ENCODE results near the gene GH2.

GH2 gene

DNA sequence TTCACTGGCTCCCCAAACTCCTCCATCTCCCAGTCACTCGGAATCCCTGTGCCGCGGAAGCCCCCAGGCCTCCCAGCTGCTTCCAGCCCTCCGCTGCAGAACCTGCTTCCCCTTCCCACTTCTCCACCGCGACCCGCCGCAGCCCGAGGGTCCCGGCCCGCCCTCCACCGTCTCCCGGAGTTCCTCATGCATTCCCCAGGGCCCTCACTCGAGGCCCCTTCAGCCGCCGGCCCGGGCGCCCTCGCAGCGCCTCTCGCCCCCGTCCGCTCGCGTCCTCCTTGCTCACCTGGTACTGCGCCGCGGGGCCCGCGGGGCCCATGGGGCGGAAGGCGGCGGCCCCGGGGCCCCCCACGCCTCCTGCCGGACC, 39.6 kb downstream of the GH2 start:
- peak in 6 of 56 donors; percentile 45 to 63 (median 53) for DNase-seq

DNA sequence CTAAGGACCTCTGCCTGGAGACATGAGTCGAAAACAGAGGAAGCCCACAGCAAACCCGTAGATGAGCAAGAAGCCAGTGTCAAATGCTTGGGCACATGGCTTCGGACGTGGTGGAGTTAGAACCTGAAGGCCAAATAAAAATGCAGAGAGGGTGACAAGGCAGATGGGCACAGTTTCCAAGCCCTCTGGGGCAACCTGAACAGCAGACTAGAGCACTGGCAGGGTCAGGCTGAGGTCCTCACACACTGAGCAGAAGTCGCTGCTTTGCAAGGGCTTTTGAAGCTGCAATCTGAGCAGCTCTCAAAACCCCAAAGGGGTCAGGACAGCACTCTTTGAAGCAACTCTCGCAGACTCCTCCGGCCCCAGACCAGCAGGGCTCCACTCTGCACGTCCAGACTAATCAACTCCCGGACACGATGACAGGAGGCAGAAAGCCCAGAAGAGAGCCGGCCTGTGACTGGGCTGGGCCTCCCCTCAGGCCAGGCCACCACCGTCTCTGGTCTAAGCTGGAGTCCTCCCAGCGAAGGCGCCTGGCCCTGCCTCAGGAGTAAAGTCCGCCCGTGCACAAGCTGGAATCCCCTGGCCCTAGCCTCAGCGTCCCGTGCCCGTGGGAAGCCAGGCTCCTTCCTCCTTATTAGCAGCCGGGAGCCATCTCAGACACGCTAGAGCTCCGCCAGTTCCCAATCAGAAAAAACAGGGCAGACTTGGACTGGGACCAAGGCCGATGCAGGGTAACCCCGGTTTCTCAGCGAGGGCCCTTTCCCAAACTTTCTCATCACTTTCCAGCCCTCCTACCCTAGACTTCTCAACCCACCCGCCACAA, 40.2 kb downstream of the GH2 start:
- DNase-seq: peak in 38 of 56 donors; percentile 15 to 72 (median 46)

DNA sequence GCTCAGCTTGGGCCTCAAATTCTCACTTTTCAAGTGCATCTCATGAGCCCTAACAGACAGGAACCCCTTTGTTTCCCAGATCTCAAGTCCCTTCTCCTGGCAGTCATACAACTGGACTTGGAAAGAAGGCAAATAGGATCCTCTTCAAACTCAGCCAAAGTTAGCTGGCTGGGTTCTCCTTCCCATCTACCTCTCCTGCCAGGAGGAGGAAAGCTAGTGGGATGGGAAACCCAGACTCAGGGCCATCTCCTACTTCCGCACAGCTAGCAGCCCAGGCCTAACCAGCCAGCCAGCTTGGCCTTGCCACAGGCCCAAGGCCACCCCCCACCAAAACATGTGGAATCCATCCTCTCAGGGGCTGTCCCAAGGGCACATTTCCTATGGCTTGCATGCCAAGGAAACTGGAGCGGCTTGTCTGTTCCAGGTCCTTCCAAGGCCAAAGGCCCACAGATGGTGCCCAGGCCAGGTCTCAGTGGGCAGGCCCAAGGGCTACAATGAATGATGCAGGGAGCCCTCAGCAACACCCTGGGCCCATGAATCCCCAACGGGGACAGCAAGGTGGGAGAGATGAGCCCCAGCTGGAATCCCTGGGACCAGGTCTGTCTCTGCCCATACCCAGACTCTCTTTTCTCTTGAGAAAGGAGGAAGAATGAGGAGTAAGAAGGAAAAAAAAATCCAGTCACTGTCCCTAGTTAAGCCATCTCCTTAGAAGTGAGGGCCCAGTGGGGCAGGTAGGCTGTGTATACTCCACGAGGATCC, 41.0 kb downstream of the GH2 start:
- DNase-seq: peak in 7 of 56 donors; percentile 15 to 33 (median 24)

DNA sequence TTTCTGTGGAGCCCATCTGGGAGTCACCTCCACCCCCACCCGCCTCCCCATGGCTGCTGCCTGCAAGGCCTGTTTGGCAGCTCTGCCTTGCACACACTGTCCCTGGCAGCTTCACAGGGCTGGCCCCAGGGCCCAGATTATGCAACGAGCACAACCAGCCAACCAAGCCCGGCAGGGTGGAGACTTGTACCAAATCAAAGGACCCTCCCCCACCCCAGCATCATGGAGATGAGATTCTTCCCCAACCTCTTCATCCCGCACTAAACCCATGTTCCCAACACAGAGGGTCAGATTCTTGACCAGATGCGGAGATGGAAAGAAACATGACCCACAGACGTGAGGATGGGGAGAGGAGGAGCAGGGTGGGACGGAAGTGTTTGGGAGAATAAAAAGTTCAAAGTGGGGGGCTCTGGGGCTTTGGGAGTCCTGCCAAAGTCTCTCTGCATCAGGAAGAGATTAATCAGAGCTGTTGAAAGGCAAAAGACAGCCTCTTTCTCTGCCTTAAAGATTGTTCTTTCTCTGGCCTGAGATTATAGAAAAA, 43.0 kb downstream of the GH2 start:
- peak in 54 of 56 donors; percentile 47 to 95 (median 82) for DNase-seq

DNA sequence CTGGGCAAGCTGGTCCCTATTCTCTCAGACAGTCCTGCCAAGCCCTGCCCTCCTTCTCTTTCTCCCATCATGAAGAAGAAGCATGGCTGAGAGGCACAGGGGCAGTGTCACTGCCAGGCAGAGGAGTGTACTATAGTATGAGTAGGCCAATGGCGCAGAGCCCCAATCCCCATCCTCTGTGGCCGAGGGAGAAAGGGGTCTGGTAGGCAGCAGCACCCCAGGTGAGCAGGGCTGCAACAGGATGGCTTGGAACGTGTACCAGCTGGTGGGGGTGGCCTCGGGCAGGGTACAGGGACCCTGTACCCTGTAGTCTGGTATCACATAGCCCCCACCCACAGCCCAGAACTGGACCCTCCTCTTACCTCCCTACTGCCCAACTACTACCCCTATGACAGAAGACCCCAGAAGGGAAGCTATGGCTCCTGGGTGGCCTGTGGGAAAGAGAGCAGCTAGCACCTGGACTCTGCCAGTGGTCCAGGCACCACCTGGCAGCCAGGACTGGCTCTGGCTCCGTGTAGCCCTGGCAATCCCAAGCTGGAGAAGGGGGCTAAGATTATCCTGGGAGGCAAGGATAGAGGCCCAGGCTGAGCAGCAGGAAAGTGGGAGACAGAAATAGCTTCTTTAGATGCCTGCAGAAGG, 43.7 kb downstream of the GH2 start:
- peak in 1 of 56 donors; percentile 19 for DNase-seq

DNA sequence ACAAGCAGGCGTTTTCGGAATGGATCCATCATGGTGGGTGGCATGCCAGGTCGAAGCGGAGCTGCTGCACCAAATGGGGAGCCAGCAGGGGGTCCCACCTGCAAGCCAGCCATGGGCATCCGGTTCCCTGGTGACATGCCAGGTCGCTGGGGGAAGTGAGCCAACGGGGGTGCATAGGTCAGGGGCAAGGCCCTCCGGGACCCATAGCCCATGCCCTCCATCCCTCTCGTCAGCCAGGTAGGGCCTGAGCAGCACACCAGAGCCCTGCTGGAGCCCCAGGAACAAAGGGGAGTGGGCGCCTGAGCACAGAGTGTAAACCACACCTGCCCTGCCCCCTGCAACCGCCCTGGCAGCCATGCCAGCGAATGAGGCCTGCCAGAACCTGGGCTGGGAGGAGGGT, 44.3 kb downstream of the GH2 start:
- DNase-seq: no peak

DNA sequence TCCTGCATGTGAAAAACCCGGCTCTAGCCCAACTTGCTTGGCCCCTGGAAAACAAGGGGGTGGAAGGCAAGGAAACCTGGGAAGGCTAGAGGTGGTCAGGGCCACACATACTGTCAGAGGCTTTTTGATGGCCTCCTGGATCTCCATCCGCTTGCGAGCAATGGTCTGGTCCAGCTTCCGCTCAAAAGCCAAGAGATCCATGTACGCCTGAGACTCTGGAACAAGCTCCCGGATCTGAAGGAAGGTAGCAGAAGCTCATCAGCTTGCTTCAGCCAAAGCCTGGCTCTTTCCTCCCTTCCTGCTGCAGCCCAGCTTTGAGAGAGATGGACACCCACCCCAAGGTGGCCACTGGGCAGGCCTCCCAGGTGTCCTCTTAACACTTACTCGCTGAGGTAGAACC, 44.9 kb downstream of the GH2 start:
- no peak for DNase-seq

DNA sequence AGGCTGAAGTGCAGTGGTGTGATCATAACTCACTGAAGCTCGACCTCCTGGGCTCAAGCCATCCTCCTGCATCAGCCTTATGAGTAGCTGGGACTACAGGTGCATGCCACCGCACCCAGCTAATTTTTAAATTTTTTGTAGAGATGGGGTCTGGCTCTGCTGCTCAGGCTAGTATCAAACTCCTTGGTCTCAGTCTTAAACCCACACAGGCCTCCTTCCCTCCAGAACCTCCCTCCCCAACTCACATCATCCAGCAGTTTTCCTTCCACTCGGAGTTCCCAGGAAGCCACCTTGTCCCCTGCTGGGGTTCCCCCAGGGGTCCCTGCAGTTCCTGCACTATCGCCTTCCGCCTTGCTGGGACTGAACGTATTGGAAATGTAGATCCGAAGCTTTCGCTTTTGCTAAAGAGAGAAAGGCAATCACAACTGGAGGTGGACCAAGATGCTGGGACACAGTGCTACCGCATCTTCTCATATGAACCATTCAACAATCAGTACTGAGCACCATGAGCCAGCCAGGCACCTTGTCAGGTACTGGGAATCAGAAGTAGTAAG, 46.5 kb downstream of the GH2 start:
- DNase-seq: no peak

DNA sequence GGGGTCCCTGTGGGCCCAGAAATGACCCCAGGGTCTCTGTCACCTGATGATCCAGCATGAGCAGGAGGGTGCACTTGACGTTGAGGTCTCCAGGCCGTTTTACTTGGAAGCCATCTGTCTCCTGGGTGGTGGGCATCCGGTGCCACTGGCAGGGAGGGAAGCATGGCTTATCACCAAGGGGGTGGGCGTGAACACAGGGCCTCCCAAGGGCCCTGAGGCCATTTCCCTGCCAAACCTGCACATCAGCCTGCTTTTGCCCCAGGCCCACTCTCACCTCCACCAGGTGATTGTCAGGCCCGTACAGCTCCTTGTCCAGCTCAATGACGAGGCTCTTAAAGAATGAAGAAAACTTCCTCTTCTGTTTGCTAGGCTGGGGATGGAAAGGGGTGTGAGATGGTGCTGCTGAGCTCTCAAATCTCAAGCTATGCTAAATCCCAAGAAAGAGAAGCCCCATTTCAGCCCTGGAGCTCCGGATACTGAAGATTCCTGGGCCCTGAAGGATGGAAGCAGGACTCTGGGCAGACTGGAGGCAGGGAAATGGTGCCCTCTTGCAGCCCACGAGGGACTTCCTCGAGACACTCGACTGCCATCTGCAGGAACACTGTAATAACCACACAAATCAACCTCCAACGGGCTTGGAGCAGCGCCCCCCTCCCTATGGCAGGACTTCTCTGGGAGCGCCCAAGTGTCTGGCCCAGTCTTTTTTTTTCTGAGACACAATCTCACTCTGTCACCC, 47.1 kb downstream of the GH2 start:
- DNase-seq: peak in 37 of 56 donors; percentile 13 to 75 (median 41)

DNA sequence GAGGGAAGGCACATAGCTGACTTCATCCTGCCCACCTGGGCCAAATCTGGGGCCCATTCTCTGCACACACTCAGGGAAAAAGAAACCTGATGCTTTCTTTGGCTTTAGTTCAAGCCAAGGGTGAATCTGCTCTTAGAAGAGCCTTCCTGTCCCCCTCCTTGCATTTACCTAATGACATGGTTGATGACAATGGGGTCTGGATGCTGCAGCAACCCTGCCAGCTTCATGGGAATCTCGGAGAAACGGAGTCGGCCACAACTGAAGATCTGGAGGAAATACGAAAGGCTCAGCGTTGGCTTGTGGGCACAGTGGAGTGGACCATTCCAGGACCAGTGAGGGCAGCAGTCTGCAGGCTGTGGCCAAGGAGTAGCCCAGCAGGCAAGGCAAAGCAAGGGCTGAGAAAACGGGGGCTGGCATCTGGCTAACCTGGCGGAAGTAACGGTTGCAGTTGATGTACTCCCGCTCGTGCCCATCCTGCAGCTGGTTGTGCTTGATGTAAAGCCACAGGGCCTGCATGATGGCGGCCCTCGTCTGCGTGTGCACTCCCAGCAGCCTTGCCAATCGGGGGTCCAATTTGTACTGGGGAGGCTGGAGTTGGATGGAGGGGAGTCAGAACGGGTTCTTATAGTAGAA, 47.9 kb downstream of the GH2 start:
- DNase-seq: no peak

DNA sequence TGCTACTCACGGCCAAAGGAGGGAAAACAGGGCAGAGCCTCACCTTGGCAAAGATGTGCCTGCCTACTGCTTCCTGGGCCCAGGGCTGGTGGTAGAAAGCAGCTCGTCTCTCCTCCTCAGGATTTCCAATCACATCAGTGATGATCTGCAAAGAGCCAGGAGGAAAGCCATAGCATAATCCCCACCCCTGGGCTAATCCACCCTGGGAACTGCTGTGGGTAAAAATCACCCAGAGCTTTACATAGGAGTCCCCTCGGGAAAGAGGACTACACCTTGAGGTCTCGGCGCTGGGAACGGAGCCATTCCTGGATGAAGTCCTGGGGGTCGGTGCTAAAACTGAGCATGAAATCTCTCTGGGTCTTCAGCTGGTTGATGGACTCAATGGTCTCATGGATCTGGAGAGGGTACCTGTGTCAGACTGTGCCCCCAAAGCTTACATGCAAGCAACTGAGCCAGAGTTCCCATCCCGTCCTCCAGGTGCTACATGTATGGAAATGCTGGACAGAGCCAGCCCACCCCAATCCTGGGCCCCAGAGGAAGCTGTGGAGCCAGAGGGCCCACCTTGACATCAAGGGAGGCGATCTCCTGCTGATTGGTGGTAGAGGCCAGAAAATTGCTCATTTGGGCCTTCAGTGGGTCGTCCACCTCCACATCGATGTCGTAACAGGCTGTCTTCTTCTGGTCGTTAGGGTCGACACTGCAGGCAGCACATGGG, 48.6 kb downstream of the GH2 start:
- no peak for DNase-seq

DNA sequence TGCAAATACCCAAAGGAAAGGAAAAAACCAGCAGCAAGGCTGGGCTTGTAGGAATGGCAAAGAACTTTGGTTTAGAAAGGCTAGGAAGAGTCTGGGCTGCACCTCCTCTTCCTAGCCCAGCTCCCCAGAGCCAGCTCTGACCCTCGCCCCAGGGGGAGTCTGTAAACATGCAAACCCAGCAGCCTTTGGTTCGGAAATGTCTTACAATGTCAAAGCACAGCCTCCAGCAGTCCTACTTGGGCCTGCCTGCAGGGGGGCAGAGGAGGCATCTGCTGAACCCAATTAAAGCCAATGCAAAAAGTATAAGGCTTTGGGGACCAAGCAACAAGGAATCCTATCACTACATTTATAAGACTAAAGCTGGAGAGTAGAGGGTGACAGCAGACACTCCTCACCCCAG, 49.3 kb downstream of the GH2 start:
- DNase-seq: no peak

DNA sequence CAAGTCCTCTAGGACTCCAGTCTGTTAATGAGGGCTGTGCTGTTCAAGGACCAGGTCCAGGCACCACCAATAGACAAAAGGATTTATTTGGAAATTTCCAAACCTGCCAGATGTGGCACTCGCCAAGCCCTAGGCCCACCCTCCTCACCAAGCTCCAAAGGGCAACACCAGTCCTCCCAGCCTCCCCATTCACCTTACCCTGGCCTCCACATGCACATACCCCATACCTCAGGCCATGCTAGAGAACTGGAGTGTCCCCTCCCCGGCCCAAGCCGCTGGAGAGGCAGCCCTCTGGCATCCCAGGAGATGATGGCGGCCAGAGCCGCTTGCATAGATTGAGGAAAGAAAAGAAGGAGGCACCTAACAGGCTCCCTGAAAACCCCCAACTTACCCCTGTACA, 49.7 kb downstream of the GH2 start:
- no peak for DNase-seq

DNA sequence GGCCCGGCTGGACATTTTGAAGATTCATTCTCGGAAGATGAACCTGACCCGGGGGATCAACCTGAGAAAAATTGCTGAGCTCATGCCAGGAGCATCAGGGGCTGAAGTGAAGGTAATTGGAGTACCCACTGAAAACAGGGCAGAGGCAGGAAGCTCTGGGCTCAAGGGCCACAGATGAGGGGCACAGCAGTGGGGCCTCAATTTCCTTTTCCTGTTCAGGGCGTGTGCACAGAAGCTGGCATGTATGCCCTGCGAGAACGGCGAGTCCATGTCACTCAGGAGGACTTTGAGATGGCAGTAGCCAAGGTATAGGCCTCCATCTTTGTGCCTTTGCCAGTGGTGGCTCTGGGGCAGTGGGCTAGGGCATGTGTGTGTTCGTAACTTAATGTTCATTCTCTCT, 50.2 kb downstream of the GH2 start:
- no peak for DNase-seq

DNA sequence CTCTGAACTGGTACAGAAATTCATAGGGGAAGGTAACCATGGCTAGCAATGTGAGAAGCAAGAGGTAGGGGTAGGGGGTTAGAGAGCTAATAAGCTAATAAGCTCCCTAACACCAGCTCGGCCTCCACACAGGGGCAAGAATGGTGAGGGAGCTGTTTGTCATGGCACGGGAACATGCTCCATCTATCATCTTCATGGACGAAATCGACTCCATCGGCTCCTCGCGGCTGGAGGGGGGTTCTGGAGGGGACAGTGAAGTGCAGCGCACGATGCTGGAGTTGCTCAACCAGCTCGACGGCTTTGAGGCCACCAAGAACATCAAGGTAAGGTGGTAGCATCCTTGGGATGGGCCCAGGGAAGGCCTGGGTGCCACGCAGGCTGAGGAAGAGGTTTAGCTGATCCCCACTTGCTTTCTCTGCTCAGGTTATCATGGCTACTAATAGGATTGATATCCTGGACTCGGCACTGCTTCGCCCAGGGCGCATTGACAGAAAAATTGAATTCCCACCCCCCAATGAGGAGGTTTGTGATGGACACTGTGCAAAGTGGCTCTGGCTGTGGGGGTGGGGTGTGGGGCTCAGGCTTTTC, 50.7 kb downstream of the GH2 start:
- no peak for DNase-seq

DNA sequence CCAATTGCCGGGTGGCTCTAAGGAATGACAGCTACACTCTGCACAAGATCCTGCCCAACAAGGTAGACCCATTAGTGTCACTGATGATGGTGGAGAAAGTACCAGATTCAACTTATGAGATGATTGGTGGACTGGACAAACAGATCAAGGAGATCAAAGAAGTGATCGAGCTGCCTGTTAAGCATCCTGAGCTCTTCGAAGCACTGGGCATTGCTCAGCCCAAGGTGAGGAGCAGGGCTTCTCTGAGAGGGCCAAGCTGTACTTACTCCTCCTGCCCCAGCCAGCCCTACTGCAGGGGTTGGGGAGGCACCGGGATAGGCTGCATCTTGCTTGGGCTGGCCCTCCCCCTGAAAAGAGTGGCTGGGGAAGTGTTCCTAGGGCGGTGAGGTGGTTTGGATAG, 51.5 kb downstream of the GH2 start:
- no peak for DNase-seq
